Stimulated activated CD4-positive, alpha-beta T cell treated with anti-CD3 and anti-CD28 coated beads, Interleukin-4, amount 100 ng/mL, for 48 hours (primary cell): ENCODE measurements around the gene IMP4.

Source experiments
- DNase-seq, 2 donors: peaks; one replicate each; pipeline ENCODE4 v3.0.0-alpha.2; 2020; ENCODE audit warnings: low read depth in 2 of 2

IMP4 gene

GRCh38 chr2:130377491-130377890 lies 34.8 kb downstream of the IMP4 start:
- DNase-seq: no peak

DNA sequence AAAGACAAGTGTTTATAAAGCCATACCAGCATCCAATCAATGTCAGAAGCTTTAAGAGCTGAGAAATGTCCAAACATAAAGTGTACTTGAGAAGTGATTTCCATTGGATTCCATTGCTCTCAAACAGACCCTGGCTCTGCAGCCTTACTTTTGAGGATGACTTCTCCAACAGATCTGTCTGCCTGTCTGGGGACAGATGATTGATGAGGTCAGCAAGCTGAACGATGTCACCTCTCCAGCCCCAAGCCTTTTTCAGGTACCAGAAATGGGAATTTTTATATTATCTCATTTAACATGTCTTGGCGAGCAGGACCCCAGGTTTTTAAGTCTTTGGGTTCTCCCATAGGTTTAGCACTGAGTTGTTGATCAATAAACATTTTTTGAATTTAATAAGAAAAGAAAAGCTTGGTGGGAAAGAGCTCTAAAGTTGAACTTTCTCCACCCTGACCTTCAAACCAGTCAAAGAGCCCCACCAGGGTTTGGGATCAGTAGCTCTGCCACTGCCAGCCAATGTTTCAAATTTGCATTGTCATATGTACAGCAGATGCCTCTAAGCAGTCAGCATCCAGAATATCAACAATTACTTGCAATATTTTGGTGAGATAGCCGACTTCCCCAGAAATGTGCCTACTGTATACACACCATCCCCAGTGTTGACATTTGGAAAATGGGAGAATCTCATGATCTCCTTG lies 35.7 kb downstream of the IMP4 start:
- DNase-seq: no peak

DNA sequence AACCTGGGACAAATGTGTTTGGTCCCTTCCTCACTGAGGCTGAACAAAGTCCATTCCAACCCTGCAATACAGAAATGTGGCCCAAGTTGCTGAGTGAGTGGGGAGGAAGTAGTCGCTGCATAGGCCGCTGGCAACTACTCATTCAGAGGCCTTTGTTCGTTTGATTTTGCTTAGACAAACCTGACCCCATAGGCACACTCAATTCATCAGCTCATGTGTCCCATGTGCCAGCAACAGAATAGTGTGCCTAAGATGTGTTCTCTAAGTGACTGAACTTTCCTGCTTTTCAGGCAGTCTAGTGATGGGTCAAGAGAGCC lies 36.2 kb downstream of the IMP4 start:
- DNase-seq: no peak

DNA sequence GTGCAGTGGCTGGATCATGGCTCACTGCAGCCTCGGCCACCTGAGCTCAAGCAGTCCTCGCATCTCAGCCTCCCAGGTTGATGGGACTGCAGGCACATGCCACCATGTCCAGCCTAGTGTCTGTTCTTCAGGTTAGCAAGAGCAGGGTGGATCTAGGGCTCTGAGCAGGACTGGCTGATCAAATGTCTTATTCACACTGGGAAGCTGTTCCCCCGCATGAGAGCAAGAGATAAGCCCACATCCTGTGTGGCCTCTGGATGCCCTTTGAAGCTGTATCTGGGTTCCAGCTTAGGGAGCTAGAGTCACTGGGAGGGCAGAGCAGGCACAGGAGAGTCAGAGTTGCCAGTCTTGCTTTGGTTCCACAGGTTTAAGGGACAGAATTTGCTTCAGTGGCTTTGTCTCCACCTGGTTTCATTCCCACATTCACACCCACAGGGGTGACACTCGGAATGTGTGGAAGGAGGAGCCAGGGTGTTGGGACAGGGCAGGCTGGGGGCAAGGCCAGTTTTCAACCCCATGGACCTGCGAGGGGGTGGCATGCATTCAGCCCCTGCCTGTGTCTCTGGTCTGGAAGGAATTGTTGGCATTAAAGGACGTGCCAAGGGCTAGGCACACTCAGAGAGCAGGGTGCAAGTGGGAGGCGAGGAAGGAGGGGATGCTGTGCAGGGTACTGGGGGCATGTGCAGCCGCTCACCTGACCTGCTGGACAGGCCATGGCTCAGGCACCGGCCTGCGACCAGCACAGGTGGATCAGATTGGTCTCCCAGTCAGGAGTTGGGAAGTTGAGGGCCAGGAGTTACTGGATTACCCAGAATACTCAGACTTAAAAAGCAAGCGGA lies 37.6 kb downstream of the IMP4 start:
- no peak for DNase-seq

DNA sequence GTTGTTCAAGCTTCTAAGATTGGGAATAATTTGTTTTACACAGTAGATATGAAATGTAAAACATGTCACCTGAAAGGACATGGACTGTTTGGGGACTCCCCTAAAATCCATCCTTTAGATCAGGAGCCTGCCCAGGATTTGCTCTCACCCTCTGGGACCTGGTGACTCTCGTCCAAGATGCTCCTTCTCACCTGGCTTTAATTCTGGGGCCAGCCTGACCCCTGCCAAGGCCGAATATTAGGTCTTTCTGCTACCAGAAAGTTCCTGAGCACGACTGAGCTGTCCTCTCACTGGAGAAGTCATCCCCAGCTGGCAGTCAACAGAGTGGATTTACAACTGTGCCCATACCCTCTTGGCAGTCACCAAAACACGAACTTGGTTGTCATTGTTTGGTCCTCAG lies 38.4 kb downstream of the IMP4 start:
- no peak for DNase-seq

DNA sequence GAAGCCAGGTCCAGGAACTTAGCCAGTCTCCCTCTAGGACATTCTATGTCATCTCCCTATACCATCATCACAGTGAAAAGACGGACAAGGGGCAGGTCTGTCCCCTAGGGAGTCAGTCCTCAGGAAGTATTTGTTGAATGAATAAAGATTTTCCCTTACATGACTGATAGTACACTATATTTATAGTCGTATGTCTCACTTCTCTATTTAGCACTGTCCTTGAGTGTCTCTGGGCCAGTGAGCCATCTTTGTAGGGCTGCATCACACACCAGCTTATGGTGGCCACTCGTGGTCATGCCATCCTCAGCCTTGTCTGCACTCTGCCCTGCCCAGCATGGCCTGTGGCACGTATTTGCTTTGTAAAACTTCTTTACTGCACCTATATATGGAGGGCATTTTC lies 38.9 kb downstream of the IMP4 start:
- DNase-seq: no peak

GRCh38 chr2:130382313-130382917 lies 39.7 kb downstream of the IMP4 start:
- DNase-seq: no peak

DNA sequence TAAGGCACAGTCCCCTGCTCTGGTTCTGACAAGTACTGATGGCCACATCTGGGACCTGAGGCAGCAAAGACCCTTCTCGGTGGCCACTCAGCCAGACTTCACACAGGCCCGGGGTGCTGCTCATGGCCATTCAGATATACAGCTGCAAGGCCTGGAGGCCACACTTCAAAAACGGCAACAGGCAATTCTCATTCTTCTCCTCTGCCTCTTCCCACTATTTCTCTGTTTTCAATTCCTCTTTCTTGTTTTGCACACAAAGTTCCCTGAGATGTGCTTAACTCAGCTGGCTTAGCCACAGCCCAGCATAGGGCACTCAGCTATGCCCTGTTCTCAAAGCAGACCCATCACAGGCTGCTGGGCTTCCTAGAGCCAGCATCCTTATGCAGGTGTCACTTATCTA lies 43.0 kb downstream of the IMP4 start:
- DNase-seq: no peak

GRCh38 chr2:130387071-130387400 lies 44.3 kb downstream of the IMP4 start:
- DNase-seq: no peak

GRCh38 chr2:130387804-130388203 lies 45.1 kb downstream of the IMP4 start:
- no peak for DNase-seq

DNA sequence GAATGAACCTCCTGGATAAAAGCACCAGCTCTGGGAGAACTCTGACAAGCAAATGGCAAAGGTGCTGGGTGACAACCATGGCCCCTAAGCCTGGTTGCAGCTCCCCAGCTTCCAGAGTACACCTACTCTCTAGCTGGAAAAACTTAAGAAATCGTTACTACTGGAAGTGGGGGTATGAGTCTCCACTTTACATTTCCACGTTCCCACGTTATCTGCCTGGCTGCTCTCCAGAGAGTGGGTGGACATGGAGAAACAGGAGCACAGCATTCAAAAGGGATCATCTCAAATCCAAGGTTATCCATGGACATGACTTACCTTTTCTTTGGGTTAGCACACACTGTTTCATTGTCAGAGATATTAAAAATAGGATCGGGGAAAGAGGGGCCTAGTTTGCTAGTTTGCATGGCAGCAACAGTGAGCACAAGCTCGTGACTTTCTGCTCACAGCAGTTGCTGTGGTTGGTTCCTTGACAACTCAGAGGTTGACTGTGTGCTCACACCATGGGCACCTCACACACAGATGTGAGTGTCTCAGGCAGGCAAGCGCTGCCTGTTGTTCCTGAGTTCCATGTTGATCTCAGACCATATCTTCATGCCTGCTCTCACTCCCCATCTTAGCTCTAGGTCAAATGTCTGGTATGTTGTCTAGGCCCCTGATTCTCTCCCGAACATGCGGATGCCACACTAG lies 45.7 kb downstream of the IMP4 start:
- DNase-seq: no peak

DNA sequence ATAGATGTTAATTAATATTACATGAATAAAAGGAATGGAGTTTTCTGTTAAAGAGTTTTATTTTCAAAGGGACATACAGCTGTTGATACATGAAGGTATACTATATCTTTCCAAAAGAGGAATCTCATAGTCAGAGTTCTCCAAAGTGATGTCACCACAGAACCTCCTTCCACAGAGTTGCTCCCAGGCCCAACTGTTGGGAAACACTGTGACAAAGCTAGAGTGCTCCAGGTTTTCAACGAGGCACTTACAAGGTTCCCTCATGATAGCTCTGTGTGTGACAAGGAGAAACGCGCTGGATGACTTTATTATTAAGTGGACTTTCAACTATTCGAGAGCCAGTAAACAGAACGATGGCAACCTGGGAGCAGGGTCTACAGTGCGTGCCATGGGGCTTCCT lies 46.7 kb downstream of the IMP4 start:
- DNase-seq: no peak

- DNase-seq: no peak
Observed at GRCh38 chr2:130389783-130390182, 47.1 kb downstream of the IMP4 start.

- no peak for DNase-seq
Observed at GRCh38 chr2:130390460-130391057, 47.9 kb downstream of the IMP4 start.

- DNase-seq: peak; percentile 72 to 74
Observed at GRCh38 chr2:130391058-130391871, 48.6 kb downstream of the IMP4 start.

- DNase-seq: no peak
Observed at GRCh38 chr2:130391872-130392670, 49.4 kb downstream of the IMP4 start.

DNA sequence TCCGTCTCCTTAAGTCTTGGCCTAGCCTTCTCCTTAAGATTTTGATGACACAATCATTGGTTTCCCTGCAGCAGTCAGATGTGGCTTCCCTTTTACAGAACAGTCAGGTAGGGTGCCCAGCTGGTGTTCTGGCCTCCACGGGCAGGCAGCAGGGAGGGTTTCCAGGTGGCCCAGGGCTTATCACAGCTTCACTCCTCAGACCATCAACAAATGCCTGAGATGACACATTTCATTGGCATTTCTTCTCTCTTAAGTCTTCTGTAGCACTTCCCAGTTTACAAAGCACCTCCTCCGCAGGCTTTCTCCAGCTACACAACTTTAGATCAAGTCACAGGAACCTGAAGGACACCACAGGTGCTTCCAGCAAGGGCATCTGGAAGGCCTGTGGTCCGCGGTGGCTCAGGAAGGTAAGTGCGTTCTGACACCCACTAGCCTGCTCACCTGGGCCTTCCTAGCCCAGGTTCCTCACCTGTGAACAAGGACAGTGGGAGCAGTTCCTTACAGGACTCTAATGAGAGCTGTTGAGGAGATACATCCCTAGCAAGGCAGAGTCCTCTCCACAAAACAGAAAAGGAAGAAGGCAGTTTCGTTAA lies 50.7 kb downstream of the IMP4 start:
- no peak for DNase-seq
